Left lung (tissue), 10 donors: Measurements from ENCODE around the gene DZIP3. TPM values are rescaled to one million over a fixed set of nuclear protein-coding genes. Genes with fewer than 3 reads are reported as not detected.
"Not testable (repeated sequence)": the region's sequence is repeated elsewhere in the genome, so short reads cannot be mapped to it uniquely, and the experiment has no call there.

ENCODE experiments used
- ATAC-seq: fragments of 200-7000 bp; cut with Tn5 transposase; one replicate; pipeline ENCODE4 v1.9.1; 2020; ENCODE audit warnings: moderate library complexity
- DNase-seq, 4 donors: peaks; one replicate each; pipeline ENCODE4 v3.0.0-alpha.2; 2013 to 2020
- H3K27ac ChIP-seq, 2 donors: fragments of 200-600 bp; sonication (generic) in 1 of 2; one replicate each; pipeline versions ENCODE4 v1.5.0 to v1.8.0; 2020 to 2021
- H3K27me3 ChIP-seq, 2 donors: fragments of 200-600 bp; sonication (generic) in 1 of 2; one replicate each; pipeline versions ENCODE4 v1.5.0 to v1.8.0; 2020 to 2021
- H3K36me3 ChIP-seq, 2 donors: fragments of 200-600 bp; sonication (generic) in 1 of 2; one replicate each; pipeline versions ENCODE4 v1.5.0 to v1.8.0; 2020 to 2021
- H3K4me1 ChIP-seq, 2 donors: fragments of 200-600 bp; one replicate each; pipeline ENCODE4 v1.8.0; 2021
- H3K4me3 ChIP-seq, 2 donors: fragments of 200-600 bp; sonication (generic) in 1 of 2; one replicate each; pipeline versions ENCODE4 v1.5.0 to v1.8.0; 2020 to 2021; ENCODE audit warnings: mild to moderate bottlenecking in 1 of 2
- H3K9me3 ChIP-seq, 2 donors: fragments of 200-600 bp; sonication (generic) in 1 of 2; one replicate each; pipeline versions ENCODE4 v1.5.0 to v1.8.0; 2020 to 2021
- intact Hi-C, 2 donors: fragments of 100-400 bp; cut with DNase I; formaldehyde crosslinking; loops; one replicate each; pipeline versions ENCODE4 v1.11.2 to v1.14.2; 2022
- polyA plus RNA-seq, 6 donors: library from polyadenylated mRNA; unstranded; fragments of 120-200 nt; gene quantifications; one replicate each; pipeline ENCODE4 v1.2.1, GENCODE V29; 2013; ENCODE audit not compliant: insufficient read length in 6 of 6
- total RNA-seq, 2 donors: library from RNA; stranded (reverse); fragmentation: NEBNext Ultra II Directional; extraction: Animal tissue kit (Norgen Biotek cat#: 25700); gene quantifications; one replicate each; pipeline ENCODE4 v1.2.1, GENCODE V29; 2021
- TF ChIP-seq, protein P1 (sequence below), 2 donors: fragments of 200-600 bp; sonication (generic) in 1 of 2; IDR thresholded peaks; one replicate each; pipeline versions ENCODE4 v1.5.0 to v1.8.0; 2021; ENCODE audit warnings: antibody characterized with exemption in 2 of 2
- donor health status: DM: no; HTN: yes; CAD: no.
- donor health status: DM: no; HTN: no; CAD: no.

The DZIP3 gene
- total and polyA plus RNA-seq, 8 donors = 11.5 to 32.8 (median 27.2) TPM

DNA sequence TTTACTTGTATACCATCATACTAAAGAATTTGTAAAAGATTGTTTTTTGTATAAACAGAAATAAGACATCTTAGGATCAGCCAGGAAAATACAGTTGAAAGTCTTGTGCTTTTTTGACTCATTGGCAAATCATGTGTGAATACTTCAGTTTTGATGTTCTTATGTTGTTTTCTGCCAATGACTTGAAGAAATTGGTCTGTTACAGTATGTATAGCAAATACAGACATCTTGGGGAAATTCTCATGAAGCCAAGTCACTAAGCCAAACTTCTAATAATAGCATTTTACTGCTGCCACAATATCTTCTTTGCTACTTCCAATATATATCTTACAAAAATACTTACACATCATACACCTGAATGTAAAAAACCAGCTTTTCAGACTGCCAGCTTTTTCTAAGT lies 83.2 kb downstream of the DZIP3 start:
- intact Hi-C loops = no loop called here
- TF ChIP-seq, protein P1, sequence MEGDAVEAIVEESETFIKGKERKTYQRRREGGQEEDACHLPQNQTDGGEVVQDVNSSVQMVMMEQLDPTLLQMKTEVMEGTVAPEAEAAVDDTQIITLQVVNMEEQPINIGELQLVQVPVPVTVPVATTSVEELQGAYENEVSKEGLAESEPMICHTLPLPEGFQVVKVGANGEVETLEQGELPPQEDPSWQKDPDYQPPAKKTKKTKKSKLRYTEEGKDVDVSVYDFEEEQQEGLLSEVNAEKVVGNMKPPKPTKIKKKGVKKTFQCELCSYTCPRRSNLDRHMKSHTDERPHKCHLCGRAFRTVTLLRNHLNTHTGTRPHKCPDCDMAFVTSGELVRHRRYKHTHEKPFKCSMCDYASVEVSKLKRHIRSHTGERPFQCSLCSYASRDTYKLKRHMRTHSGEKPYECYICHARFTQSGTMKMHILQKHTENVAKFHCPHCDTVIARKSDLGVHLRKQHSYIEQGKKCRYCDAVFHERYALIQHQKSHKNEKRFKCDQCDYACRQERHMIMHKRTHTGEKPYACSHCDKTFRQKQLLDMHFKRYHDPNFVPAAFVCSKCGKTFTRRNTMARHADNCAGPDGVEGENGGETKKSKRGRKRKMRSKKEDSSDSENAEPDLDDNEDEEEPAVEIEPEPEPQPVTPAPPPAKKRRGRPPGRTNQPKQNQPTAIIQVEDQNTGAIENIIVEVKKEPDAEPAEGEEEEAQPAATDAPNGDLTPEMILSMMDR (IDR thresholded peaks at IDR 0.05) = no peak

DNA sequence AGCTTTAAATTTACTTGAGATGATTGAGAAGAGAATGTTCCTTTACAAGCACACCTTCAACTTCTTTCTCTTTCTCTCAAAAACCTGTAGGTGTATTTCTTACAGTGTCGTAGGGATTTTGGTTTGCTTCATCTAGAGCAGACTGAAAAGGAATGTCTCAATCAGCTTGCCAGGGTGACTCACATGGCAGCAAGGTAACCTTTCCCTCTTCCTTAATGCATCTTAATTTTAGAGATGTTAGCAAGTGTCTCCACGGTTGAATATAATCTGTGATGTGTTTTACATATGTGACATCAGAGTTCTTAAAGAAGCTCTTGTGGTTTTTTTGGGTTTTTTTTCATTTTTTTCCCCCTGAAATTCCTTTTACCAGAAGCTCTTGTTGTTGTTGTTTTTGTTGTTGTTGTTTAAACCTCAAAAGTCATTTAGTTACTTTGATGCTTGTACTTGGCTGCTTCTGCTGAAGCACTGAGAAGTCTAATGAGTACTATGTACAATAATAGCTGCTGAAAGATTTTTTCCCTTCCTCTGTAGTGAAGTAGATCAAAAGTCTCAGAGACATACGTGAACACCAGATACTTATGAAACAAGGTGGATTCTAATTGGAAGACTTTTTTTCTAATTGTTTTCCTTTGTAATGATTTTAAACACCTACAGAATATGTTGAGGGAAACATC lies 84.6 kb downstream of the DZIP3 start:
- Histone ChIP-seq H3K4me3 (no peak overlapping the region), H3K27ac (no peak overlapping the region), H3K4me1 (no peaks in the 10 kb centered on the region), H3K36me3 (peaks cover 0 to 7% of the 10 kb centered on the region in 2 donors), H3K9me3 (no peaks in the 10 kb centered on the region), H3K27me3 (no peaks in the 10 kb centered on the region)
- ATAC-seq = no peak
- intact Hi-C loops = no loop called here
- no peak for DNase-seq
- TF ChIP-seq, protein P1 (IDR thresholded peaks at IDR 0.05) = no peak

More for the DNA sequence above, 83.2 kb downstream of the DZIP3 start:
- DNase-seq = no peak
- H3K27ac ChIP-seq = no peak overlapping the region
- ATAC-seq = no peak
- H3K27me3 ChIP-seq = no peaks in the 10 kb centered on the region
- peaks cover 0 to 3% of the 10 kb centered on the region in 2 donors for H3K36me3 ChIP-seq
- H3K4me1 ChIP-seq = no peaks in the 10 kb centered on the region
- H3K9me3 ChIP-seq = no peaks in the 10 kb centered on the region
- H3K4me3 ChIP-seq = no peak overlapping the region

DNA sequence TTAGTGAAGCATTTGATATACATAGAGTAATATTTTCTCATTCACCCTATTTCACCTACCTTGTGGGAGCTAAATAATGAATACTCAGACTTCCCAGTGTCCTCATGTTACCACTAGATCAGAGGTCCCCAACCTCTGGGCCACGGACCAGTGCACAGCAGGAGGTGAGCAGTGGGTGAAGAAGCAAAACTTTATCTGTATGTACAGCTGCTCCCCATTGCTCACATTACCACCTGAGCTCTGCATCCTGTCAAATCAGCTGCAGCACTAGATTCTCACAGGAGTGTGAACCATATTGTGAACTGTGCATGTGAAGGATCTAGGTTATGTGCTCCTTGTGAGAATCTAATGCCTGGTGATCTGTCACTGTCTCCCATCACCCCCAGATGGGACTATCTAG lies 88.3 kb downstream of the DZIP3 start:
- Histone ChIP-seq H3K27ac (no peak overlapping the region), H3K36me3 (peaks cover 0 to 7% of the 10 kb centered on the region in 2 donors), H3K4me3 (no peak overlapping the region), H3K4me1 (no peaks in the 10 kb centered on the region), H3K27me3 (no peaks in the 10 kb centered on the region), H3K9me3 (no peaks in the 10 kb centered on the region)
- TF ChIP-seq, protein P1 (IDR thresholded peaks at IDR 0.05) = no peak
- DNase-seq (no peak), ATAC-seq (no peak)
- intact Hi-C loops = no loop called here

DNA sequence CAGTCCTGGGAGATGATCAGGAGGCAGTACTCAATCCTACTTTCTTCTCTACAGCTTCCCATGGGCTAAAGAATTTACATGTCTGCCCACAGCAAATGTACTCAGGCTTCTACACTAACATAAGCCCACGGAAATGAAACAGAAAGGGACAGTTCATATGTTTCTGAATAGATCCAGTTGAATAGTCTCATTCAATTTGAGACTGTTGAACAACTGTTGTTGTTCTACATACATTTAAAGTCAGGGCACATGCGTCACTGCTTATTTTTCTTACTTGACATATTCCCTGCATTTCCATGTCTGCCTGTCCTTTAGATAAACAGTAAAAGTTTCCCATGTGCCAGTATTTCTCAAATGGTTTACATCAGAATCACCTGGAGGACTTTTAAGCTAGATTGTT lies 102.8 kb downstream of the DZIP3 start:
- H3K9me3 ChIP-seq, DNase-seq, intact Hi-C loops, H3K27ac ChIP-seq, H3K4me1 ChIP-seq, H3K27me3 ChIP-seq, H3K4me3 ChIP-seq, ATAC-seq: not testable (repeated sequence)
- H3K36me3 ChIP-seq = peaks cover 0 to 30% of the 10 kb centered on the region in 2 donors

DNA sequence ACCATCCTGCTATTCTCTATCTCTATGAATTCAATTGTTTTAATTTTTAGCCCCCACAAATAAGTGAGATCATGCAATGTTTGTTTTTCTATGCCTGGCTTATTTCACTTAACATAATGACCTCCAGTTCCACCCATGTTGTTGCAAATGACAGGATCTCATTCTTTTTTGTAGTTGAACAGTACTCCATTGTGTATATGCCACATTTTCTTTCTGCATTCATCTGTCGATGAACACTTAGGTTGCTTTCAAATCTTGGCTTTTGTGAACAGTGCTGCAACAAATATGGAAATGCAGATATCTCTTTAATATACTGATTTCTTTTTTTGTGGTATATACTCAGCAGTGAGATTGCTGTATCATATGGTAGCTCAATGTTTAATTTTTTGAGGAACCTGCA lies 108.9 kb downstream of the DZIP3 start:
- Histone ChIP-seq H3K9me3 (peaks cover 0 to 6% of the 10 kb centered on the region in 2 donors), H3K36me3 (peaks cover 0 to 6% of the 10 kb centered on the region in 2 donors), H3K4me1 (no peaks in the 10 kb centered on the region), H3K4me3 (no peak overlapping the region), H3K27ac (no peak overlapping the region), H3K27me3 (no peaks in the 10 kb centered on the region)
- no peak for ATAC-seq
- TF ChIP-seq, protein P1 (IDR thresholded peaks at IDR 0.05) = no peak
- no peak for DNase-seq
- intact Hi-C loops = no loop called here

DNA sequence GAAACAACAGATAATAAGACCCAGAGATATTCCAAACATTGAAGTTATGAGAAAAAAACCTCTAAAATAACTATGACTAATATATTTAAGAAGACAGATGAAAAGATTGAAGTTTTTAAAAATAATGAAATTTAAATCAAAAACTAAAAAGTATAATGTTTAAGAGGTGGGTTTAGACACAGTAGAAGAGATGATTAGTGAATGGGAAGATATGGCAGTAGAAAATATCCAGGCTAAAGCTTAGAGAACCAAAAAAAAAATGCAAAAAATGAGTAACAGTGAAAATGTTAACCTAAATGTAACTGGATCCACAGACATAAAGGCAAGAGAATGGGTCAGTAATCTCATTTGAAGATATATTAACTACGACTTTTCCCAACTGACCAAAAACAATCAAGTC lies 115.5 kb downstream of the DZIP3 start:
- Histone ChIP-seq H3K27me3 (no peaks in the 10 kb centered on the region), H3K4me3 (no peak overlapping the region), H3K4me1 (no peaks in the 10 kb centered on the region), H3K9me3 (peaks cover 0 to 20% of the 10 kb centered on the region in 2 donors), H3K36me3 (no peaks in the 10 kb centered on the region), H3K27ac (no peak overlapping the region)
- intact Hi-C loops = no loop called here
- TF ChIP-seq, protein P1 (IDR thresholded peaks at IDR 0.05) = no peak
- DNase-seq = no peak
- no peak for ATAC-seq
